GM18519 (cell line): ENCODE results near the gene ZNF14.
"Not testable (repeated sequence)": the region's sequence is repeated elsewhere in the genome, so short reads cannot be mapped to it uniquely, and the experiment has no call there.

Source experiments
- ATAC-seq: cut with Tn5 transposase; IDR thresholded peaks from one replicate; pipeline ENCODE4 v1.9.1; 2021; ENCODE audit warnings: mild to moderate bottlenecking, moderate library complexity; ENCODE audit not compliant: unreplicated experiment, low FRiP score

ZNF14 gene

DNA sequence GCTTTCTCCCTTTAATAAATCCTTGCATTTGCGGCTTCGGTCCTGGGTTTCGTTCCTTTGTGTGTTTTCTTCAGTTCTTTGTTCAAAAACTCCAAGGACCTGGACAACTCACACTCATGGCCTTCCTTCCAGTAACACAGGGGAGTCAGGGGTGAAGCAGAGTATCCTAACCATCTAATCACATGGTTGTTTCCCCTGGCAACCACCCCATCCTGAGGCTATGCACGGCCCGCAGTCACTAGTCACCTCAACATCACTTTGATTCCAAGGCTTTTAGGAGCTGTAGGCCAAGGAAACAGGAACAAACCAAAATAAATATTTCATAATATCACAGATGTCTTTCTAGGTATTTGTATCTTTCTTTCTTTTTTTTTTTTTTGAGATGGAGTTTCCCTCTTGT is 35.3 kb downstream of the ZNF14 start:
- ATAC-seq = no peak

DNA sequence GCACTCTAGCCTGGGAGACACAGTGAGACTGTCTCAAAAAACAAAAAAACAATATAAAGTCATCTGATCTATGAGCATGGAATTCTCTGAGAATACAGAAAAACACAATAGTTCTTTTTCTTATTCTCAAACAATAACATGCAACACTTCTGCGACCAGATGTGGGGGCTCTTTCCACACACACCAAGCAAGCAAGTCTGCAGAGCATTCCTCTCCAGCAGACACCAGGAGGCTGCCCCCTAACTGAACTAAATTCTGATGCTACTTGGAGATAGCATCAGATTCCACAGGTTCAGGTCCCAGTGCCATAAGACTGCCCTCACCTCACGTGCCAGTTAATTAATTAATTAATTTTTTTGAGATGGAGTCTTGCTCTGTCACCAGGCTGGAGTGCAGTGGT is 36.5 kb downstream of the ZNF14 start:
- ATAC-seq = no peak

- ATAC-seq = no peak
These were observed 41.2 kb downstream of the ZNF14 start for GRCh38 chr19:19691683-19692082.

- not testable (repeated sequence) for ATAC-seq
These were observed 43.9 kb downstream of the ZNF14 start for GRCh38 chr19:19689023-19689422.

GRCh38 chr19:19687090-19687489 is 45.8 kb downstream of the ZNF14 start:
- ATAC-seq = no peak

GRCh38 chr19:19686580-19686979 is 46.3 kb downstream of the ZNF14 start:
- no peak for ATAC-seq

- ATAC-seq = not testable (repeated sequence)
These were observed 46.8 kb downstream of the ZNF14 start for GRCh38 chr19:19686119-19686518.

DNA sequence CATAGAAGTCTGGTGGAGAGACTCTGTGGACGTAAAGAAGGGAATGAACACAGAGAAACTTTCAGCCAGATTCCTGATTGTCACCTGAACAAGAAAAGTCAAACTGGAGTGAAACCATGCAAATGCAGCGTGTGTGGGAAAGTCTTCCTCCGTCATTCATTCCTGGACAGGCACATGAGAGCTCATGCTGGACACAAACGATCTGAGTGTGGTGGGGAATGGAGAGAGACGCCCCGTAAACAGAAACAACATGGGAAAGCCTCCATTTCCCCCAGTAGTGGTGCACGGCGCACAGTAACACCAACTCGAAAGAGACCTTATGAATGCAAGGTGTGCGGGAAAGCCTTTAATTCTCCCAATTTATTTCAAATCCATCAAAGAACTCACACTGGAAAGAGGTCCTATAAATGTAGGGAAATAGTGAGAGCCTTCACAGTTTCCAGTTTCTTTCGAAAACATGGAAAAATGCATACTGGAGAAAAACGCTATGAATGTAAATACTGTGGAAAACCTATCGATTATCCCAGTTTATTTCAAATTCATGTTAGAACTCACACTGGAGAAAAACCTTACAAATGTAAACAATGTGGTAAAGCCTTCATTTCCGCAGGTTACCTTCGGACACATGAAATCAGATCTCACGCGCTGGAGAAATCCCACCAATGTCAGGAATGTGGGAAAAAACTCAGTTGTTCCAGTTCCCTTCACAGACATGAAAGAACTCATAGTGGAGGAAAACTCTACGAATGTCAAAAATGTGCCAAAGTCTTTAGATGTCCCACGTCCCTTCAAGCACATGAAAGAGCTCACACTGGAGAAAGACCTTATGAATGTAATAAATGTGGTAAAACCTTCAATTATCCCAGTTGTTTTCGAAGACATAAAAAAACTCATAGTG is 53.5 kb downstream of the ZNF14 start:
- ATAC-seq = no peak

- no peak for ATAC-seq
These were observed 55.3 kb downstream of the ZNF14 start for GRCh38 chr19:19677579-19677978.

- no peak for ATAC-seq
These were observed 58.6 kb downstream of the ZNF14 start for GRCh38 chr19:19674315-19674714.

DNA sequence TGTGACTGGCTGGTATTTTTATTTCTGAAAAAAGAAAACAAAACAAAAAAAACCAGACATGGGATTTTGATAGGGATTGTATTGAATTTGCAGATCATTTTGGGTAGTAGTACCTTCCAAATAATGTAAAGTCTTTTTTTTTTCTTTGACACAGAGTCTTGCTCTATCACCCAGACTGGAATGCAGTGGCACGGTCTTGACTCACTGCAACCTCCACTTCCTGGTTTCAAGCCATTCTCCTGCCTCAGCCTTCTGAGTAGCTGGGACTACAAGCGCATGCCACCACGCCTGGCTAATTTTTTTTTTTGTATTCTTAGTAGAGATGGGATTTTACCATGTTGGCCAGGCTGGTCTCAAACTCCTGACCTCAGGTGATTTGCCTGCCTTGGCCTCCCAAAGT is 60.1 kb downstream of the ZNF14 start:
- ATAC-seq = no peak

DNA sequence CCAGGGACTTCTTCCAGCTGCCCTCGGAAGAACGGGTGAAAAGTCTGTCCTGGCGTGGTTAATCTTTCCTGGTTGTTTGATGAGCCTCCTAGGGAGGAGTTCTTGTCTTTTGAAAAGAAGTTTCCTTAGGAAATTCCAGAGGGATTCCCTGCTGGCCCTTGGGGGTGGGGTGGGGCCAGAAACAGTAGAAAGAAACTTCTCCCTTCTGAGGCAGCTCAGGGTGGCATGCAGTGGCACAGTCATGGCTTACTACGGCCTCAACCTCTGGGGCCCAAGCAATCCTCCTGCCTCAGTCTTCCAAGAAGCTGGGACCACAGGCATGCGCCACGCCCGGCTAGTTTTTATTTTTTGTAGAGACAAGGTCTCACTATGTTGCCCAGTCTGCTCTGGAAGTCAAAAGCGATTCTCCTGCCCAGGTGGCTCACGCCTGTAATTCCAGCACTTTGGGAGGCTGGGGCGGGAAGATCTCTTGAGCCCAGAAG is 62.8 kb downstream of the ZNF14 start:
- ATAC-seq = no peak

DNA sequence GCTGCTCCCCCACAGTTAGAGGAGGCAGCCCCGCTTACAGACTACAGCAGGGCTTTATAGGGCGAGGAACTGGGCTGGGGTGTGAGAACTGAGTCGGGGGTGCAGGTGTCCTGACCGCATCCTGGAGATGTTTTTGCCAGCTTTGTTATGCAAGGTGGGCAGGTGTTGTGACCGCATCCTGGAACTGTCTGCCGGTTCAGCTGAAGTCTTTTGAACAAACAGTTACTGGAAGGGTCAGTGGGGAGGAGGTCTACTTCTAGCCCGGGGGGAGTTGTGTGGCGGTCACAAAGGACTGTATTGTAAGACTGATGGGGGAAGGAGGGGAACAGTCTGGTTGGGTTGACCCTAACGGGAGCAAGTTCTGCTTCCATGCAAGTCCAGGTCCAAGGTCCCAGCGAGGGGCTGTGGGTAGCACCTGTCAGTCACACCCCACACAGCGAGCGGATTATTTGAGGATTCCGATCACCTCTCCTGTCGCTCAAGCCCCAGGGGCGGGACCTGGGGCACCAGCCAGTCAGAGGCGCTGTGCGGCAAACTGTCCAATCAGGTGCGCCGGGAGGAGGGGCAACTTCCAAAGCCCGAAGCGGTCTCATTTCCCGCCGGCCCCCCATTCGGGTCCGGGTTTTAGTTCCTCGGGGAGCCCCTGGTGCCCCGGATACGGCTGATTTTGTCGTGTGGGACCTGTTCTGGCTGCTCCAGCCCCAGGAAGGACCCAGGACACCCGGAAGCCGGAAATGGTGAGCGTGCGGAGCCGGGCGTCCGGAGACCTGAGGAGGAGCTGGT is 64.5 kb downstream of the ZNF14 start, which contains the start of gene ZNF101:
ZNF101 (plus strand) TSS at position 610 of the 783 bp plus-strand sequence; CDS start at position 735, 125 bp downstream.
- ATAC-seq = peak; percentile 47

- ATAC-seq = not testable (repeated sequence)
These were observed 67.4 kb downstream of the ZNF14 start for GRCh38 chr19:19665420-19665948.

DNA sequence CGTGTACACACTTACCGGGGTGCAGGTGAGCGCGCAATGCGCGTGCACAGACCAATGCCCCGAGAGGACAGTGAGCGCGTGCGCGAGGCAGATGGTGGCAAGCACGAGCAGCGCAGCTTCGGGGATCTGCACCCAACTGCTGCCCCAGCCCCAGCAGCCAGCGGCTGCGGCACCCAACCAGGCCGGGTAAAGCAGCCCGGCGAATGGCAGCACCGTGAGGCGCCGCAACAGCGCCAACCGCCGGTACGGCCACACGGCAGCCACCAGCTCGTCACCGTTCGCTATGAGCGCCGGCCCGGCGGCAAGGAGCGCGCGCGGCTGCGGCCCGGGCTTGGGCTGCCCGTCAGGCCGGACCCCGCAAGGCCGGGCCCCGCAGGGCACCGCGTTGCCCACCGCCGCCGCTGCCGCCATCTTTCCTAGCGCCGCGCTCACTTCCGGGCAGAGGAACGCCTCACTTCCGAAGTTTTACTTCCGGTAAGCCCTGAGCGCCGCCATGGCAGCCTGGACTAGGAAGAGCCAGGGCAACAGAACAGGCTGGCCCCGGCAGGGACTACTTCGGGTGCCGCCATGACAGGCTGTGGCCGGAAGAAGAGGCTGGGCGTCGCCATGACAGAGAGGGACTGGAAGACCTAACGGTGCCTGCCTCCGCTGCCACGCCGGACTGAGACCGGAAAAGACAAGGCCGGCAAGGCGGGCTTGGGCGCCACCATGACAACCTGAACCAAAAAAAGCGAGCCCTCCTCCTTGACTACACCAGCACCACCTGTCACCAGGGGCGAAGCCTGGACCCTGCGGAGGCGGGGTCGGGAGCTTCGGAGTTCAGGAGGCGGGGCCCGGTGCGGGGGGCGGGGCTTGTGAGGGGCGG is 69.4 kb downstream of the ZNF14 start, which contains the start of gene ATP13A1:
ATP13A1 (minus strand) TSS at position 421 of the 865 bp plus-strand sequence; CDS start at position 411, 10 bp downstream.
- ATAC-seq = peak; percentile 58

DNA sequence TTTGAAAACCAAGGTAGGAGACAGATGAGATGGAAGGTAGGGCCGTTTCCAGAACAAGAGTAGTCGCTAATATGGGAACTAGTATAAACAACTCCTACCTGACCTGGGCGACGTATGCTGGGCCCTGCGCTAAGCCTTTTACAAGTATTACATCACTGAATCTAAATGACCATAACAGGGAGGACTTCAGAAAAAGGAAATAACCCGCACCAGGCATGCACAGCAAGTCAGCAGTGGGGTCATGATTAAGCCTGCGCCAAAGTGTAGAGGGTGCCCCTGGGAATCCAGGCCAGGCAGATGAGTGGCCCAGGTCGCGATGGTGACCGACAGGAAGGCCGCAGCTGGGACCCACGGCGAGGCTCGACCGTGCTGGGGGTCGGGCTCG is 70.0 kb downstream of the ZNF14 start:
- ATAC-seq = no peak

DNA sequence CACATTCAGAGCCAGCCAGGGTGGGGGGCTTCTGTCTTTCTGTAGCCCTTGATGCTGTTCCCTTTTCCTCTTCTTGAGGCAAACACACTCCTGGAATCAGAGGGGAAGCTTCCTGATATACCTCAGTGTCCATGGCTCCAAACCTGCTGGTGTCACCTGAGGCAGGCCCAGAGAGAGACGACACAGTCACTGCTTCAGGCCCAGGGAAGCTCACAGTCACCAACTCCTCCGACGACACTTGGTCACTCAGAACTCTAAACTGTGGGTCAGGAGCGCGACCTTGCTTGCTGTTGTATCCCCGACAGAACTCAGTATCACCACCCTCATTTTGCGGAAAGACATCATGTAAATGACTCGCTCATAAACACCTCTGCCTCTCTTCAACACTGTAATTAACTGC is 70.6 kb downstream of the ZNF14 start:
- ATAC-seq = no peak

- no peak for ATAC-seq
These were observed 71.1 kb downstream of the ZNF14 start for GRCh38 chr19:19661675-19662251.

GRCh38 chr19:19661141-19661674 is 71.7 kb downstream of the ZNF14 start:
- no peak for ATAC-seq
